ENCODE measurements around the gene RHOU. TPM values are rescaled to one million over a fixed set of nuclear protein-coding genes. Genes with fewer than 3 reads are reported as not detected.
A peak's percentile ranks its signal among the peaks of the same experiment; 100 is the strongest.
"Not testable (repeated sequence)": the region's sequence is repeated elsewhere in the genome, so short reads cannot be mapped to it uniquely, and the experiment has no call there.

RHOU gene
- total RNA-seq, 1 donor from 2014 or later = 20.1 TPM

GRCh38 chr1:228766788-228767187 lies 31.5 kb downstream of the RHOU start:
- no peaks in the 10 kb centered on the region for H3K27me3 Mint-ChIP-seq (ENCODE audit: low read depth)
- peaks cover 19% of the 10 kb centered on the region for H3K4me1 Mint-ChIP-seq
- H3K36me3 Mint-ChIP-seq (ENCODE audit: low read depth) = no peaks in the 10 kb centered on the region
- H3K9me3 Mint-ChIP-seq = no peaks in the 10 kb centered on the region
- H3K4me3 Mint-ChIP-seq = no peak overlapping the region
- H3K27ac Mint-ChIP-seq (ENCODE audit: unreplicated experiment) = no peak overlapping the region
- TF ChIP-seq CTCF (conservative IDR thresholded peaks at IDR 0.05) = no peak
- no peak for DNase-seq (ENCODE audit: low read depth, low spot score)

DNA sequence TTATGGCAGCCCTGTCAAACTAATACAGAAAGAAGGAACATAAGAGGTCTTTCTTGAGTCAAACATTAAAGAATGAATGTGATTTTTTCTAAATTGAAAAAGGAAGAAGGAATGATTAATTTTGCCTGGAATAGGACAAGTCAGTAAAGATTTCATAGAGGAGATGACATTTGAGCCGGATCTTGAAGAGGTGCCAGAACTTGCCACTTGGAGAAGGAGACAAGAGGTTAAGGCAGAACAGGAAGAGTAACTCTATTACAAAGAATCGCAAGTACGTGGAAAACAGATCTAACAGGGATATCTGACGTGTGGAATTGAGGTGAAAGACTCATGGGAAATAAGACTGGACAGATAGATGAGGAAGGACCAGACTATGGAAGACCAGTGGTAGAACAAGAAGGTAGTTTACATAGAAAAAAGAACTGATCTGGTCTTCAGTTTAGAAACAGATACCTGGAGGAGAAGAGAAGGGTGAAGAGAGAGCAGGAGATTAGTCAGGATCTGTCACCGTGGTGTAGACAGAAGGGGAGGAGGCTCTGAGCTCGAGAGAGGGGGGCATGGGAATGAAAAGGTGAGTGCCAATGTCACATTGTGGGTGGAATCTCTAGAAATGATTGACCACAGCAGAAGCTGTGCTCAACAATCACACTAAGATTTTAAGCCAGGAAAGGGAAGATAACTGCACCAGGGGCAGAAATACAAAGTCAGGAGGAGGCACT lies 32.5 kb downstream of the RHOU start:
- no peaks in the 10 kb centered on the region for H3K27me3 Mint-ChIP-seq (ENCODE audit: low read depth)
- no peaks in the 10 kb centered on the region for H3K36me3 Mint-ChIP-seq (ENCODE audit: low read depth)
- no peaks in the 10 kb centered on the region for H3K9me3 Mint-ChIP-seq
- H3K4me1 Mint-ChIP-seq = peaks cover 14% of the 10 kb centered on the region
- no peak overlapping the region for H3K27ac Mint-ChIP-seq (ENCODE audit: unreplicated experiment)
- no peak for TF ChIP-seq CTCF (conservative IDR thresholded peaks at IDR 0.05)
- DNase-seq (ENCODE audit: low read depth, low spot score) = no peak
- H3K4me3 Mint-ChIP-seq = no peak overlapping the region

DNA sequence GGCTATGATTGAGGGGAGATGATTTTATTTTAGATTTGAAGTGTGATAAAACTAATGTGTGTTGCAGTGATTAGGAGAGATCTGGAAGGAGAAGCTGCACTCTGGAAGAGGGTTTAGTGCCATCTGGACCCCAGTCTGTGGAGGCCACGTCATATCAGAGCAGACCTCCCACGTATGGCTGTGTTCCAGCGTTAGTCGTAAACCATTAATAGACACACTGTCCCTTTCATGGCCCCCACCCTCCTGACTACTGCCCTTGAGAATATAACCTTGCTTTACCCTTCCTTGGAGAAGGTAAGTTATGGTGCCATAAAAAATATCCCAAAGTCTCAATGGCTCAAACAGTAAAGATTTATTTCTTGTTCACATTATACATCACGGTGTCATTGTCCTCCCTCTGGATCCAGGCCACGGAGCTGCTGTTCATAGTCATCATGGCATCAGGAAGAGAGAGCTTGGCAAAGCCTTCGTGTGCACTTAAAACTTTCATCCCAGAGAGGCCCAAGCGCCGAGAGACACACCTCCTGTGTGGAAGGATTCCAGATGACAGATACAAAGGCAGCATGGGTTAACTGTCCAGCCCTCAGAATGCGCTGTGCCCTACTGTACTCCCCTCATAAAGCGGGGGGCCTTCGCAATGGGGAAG lies 33.2 kb downstream of the RHOU start:
- DNase-seq (ENCODE audit: low read depth, low spot score) = no peak
- TF ChIP-seq CTCF (conservative IDR thresholded peaks at IDR 0.05) = no peak
- Mint-ChIP-seq H3K9me3 (no peaks in the 10 kb centered on the region), H3K27ac (ENCODE audit: unreplicated experiment) (no peak overlapping the region), H3K4me1 (peaks cover 7% of the 10 kb centered on the region), H3K36me3 (ENCODE audit: low read depth) (no peaks in the 10 kb centered on the region), H3K4me3 (no peak overlapping the region), H3K27me3 (ENCODE audit: low read depth) (no peaks in the 10 kb centered on the region)

GRCh38 chr1:228770779-228771223 lies 35.5 kb downstream of the RHOU start:
- TF ChIP-seq CTCF (conservative IDR thresholded peaks at IDR 0.05) = no peak
- Mint-ChIP-seq H3K9me3 (peaks cover 3% of the 10 kb centered on the region), H3K4me3 (no peak overlapping the region), H3K27me3 (ENCODE audit: low read depth) (no peaks in the 10 kb centered on the region), H3K4me1 (peaks cover 6% of the 10 kb centered on the region), H3K36me3 (ENCODE audit: low read depth) (no peaks in the 10 kb centered on the region), H3K27ac (ENCODE audit: unreplicated experiment) (no peak overlapping the region)
- DNase-seq (ENCODE audit: low read depth, low spot score) = no peak

DNA sequence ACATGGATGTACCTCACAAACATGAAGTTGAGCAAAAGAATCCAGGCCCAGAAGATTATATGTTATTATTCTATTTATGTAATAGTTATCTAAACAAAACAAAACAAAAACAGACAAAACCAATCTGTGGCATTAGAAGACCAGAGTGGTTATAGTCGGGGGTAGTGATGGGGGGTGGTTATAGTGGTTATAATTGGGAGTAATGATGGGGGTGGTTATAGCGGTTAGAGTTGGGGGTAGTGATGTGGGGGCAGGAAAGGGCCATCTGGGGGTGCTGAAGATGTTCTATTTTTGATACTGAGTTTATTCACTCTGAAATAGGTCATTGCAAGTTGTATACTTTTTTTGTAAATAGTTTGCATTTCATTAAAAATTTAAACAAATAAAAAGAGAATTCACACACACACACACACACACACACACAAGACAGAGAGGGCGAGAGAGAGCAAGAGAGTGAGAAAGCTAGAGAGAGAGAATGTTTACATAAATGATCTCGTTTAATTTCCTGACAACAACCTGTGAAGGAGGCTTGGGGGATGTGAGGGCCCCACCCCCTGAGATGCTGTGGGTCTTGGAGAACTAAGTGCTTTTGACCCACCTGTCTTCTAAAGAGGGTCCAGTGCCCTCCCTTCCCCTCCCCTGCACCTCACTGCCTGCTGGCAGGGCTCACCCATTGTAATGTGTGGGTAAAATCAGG lies 37.4 kb downstream of the RHOU start:
- H3K4me3 Mint-ChIP-seq = no peak overlapping the region
- H3K4me1 Mint-ChIP-seq = peaks cover 6% of the 10 kb centered on the region
- peak overlapping the region; percentile 62 for H3K27ac Mint-ChIP-seq (ENCODE audit: unreplicated experiment)
- DNase-seq (ENCODE audit: low read depth, low spot score) = no peak
- TF ChIP-seq CTCF (conservative IDR thresholded peaks at IDR 0.05) = no peak
- H3K9me3 Mint-ChIP-seq = peaks cover 3% of the 10 kb centered on the region
- no peaks in the 10 kb centered on the region for H3K36me3 Mint-ChIP-seq (ENCODE audit: low read depth)
- no peaks in the 10 kb centered on the region for H3K27me3 Mint-ChIP-seq (ENCODE audit: low read depth)

GRCh38 chr1:228775946-228776345 lies 40.7 kb downstream of the RHOU start:
- not testable (repeated sequence) for H3K27ac Mint-ChIP-seq (ENCODE audit: unreplicated experiment); H3K9me3 Mint-ChIP-seq; DNase-seq (ENCODE audit: low read depth, low spot score); H3K36me3 Mint-ChIP-seq (ENCODE audit: low read depth); H3K4me1 Mint-ChIP-seq; H3K27me3 Mint-ChIP-seq (ENCODE audit: low read depth); H3K4me3 Mint-ChIP-seq

Measured in neural crest cell (in vitro differentiated cells).